ENCODE results near the gene LLGL2.

DNA sequence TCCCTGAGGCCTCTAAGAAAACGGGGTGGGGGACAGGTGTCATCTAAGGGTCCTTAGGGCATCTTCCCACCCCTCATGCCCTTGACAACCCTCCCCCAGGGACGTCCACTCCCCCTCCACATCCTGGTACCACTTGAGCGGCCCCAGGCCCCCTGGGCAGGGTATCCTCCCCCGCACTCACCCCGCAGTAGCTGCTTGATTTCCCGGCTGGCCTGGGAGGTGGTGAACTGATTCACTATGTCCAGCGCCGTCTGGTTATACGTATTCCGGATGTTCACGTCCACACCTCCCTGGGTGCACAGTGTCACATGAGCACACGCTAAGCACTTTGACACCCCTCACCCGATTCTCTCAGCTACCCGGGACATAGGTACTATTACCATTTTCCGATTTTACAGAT is 19.9 kb upstream of the LLGL2 start:
- TF ChIP-seq, protein P1, sequence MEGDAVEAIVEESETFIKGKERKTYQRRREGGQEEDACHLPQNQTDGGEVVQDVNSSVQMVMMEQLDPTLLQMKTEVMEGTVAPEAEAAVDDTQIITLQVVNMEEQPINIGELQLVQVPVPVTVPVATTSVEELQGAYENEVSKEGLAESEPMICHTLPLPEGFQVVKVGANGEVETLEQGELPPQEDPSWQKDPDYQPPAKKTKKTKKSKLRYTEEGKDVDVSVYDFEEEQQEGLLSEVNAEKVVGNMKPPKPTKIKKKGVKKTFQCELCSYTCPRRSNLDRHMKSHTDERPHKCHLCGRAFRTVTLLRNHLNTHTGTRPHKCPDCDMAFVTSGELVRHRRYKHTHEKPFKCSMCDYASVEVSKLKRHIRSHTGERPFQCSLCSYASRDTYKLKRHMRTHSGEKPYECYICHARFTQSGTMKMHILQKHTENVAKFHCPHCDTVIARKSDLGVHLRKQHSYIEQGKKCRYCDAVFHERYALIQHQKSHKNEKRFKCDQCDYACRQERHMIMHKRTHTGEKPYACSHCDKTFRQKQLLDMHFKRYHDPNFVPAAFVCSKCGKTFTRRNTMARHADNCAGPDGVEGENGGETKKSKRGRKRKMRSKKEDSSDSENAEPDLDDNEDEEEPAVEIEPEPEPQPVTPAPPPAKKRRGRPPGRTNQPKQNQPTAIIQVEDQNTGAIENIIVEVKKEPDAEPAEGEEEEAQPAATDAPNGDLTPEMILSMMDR (IDR thresholded peaks at IDR 0.05; ENCODE audit: low read depth, low read length), result no peak
- TF ChIP-seq, protein P2, sequence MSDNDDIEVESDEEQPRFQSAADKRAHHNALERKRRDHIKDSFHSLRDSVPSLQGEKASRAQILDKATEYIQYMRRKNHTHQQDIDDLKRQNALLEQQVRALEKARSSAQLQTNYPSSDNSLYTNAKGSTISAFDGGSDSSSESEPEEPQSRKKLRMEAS (IDR thresholded peaks at IDR 0.05; ENCODE audit: low read depth, low read length), result no peak

Measured in NB4 (cell line).